ENCODE data around the gene RMND1. TPM values are rescaled to one million over a fixed set of nuclear protein-coding genes. Genes with fewer than 3 reads are reported as not detected.

The RMND1 gene, protein sequence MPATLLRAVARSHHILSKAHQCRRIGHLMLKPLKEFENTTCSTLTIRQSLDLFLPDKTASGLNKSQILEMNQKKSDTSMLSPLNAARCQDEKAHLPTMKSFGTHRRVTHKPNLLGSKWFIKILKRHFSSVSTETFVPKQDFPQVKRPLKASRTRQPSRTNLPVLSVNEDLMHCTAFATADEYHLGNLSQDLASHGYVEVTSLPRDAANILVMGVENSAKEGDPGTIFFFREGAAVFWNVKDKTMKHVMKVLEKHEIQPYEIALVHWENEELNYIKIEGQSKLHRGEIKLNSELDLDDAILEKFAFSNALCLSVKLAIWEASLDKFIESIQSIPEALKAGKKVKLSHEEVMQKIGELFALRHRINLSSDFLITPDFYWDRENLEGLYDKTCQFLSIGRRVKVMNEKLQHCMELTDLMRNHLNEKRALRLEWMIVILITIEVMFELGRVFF
- total RNA-seq (2022) (32.9 and 37.6 TPM in 2 replicates), Bru-seq, nascent RNA (percentile 83 among the genes with signal in this experiment), BruChase-seq, experiment 1, labeled RNA remaining after a 6-hour chase (percentile 67 among the genes with signal in this experiment), BruChase-seq, experiment 2, labeled RNA remaining after a 2-hour chase (percentile 72 among the genes with signal in this experiment)
- long read RNA-seq, transcript RMND1-203 (12 exons, 2,003 nt): major isoform, 45 of 71 reads
- long read RNA-seq, transcript RMND1-205 (11 exons, 1,340 nt): minor isoform, 5 of 71 reads
- long read RNA-seq, partial matches to known transcripts: 3 of 71 reads
- long read RNA-seq, other reads (novel, unspliced or antisense): 13 of 71 reads

DNA sequence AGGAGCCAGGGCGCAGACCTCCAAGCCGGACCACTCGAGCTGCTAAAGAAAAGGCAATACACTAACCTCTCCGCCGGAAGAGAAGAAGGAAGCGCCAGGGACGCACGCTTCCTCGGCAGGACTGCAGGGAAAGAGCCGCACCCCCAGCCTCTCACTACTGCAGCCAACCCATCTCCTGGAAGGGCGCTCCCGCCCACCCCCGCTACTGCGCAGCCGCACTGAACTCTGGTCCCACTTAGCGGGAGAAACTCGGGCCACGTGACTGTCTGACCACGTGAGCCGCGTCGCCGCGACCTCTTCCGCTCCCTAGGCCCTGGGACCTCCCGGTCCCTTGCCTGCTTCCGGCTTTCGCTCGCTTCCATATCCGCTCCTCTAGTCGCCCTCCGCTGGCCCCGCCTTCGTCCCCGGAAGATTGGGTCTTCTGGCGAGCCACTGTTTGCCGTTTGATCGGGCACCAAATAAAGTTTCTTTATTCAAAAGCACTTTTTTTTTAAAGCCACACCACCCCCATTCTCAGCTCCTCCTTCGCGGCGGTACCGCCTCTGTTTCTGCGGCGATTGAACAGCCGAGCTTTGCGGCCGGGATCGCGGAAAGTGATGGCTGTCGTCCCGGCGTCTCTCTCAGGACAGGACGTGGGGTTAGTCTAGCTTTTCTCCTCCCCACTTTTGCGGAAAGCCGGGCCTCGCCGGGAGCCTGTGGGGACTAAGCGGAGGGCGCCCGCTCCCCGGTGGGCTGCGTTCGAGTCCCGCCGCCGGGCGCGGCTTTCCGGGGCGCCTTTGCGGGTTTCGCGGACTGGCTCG is at the start of gene RMND1:
RMND1 (minus strand) TSS at position 177 of the 800 bp plus-strand sequence. CDS start 6,315 bp downstream, outside the sequence.
- Mint-ChIP-seq H3K27ac (ENCODE audit: low read depth, unreplicated experiment) (peak within 1 kb of the TSS; percentile 87), H3K36me3 (ENCODE audit: insufficient read depth, unreplicated experiment) (peaks cover 18% of the 10 kb centered on the region), H3K27me3 (ENCODE audit: insufficient read depth, unreplicated experiment) (no peaks in the 10 kb centered on the region), H3K9me3 (ENCODE audit: unreplicated experiment) (no peaks in the 10 kb centered on the region), H3K4me1 (ENCODE audit: insufficient read depth, unreplicated experiment) (peaks cover 36% of the 10 kb centered on the region), H3K4me3 (ENCODE audit: unreplicated experiment) (peak within 1 kb of the TSS; percentile 99)
- TF ChIP-seq CTCF (IDR thresholded peaks at IDR 0.05; ENCODE audit: unreplicated experiment): no peak
- intact Hi-C loops (cut with micrococcal nuclease): loop anchor here (2.0 kb wide), 1 partner anchor 61 kb away; the partner anchor contains the start of gene ZBTB2
- ChIA-PET CTCF (interaction anchor here (0.5 to 1.5 kb wide), 3 partner anchors 24 to 1295 kb away, joined by 3 to 4 read pairs (median 3); no protein-coding TSS in a partner anchor), POLR2A (interaction anchor here (0.6 to 2.9 kb wide), 24 partner anchors 11 to 1124 kb away, joined by 3 to 43 read pairs (median 5); no protein-coding TSS in a partner anchor)
- DNase-seq (ENCODE audit: unreplicated experiment): peak; percentile 100
- no TSS peak for BruUV-seq (replicated peaks)

DNA sequence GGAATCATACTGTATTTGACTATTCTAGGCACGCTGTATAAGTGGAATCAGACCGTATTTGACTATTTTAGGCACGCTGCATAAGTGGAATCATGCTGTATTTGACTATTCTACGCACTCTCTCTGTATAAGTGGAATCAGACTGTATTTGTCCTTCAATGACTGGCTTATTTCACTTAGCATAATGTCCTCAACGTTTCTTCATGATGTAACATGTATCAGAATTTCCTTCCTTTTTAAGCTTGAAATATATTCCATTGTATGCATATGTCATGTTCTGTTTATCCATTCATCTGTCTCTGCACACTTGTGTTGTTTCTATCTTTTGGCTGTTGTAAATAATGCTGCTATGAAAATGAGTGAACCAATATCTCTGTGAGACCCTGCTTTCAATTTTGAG is 47.6 kb upstream of the RMND1 start:
- TF ChIP-seq CTCF (IDR thresholded peaks at IDR 0.05; ENCODE audit: unreplicated experiment): no peak
- BruUV-seq (replicated peaks): no TSS peak
- intact Hi-C loops (cut with micrococcal nuclease): no loop called here

GRCh38 chr6:151498327-151498726 is 46.4 kb upstream of the RMND1 start:
- Mint-ChIP-seq H3K27ac (ENCODE audit: low read depth, unreplicated experiment) (no peak overlapping the region), H3K4me3 (ENCODE audit: unreplicated experiment) (no peak overlapping the region), H3K9me3 (ENCODE audit: unreplicated experiment) (no peaks in the 10 kb centered on the region), H3K36me3 (ENCODE audit: insufficient read depth, unreplicated experiment) (no peaks in the 10 kb centered on the region), H3K27me3 (ENCODE audit: insufficient read depth, unreplicated experiment) (peaks cover 10% of the 10 kb centered on the region), H3K4me1 (ENCODE audit: insufficient read depth, unreplicated experiment) (peaks cover 7% of the 10 kb centered on the region)
- ChIA-PET CTCF (no interaction called here), POLR2A (interaction anchor here (1.0 kb wide), 1 partner anchor 9 kb away, joined by 4 read pairs; no protein-coding TSS in a partner anchor)
- intact Hi-C loops (cut with micrococcal nuclease): no loop called here
- no peak for TF ChIP-seq CTCF (IDR thresholded peaks at IDR 0.05; ENCODE audit: unreplicated experiment)
- peak; percentile 61 for DNase-seq (ENCODE audit: unreplicated experiment)
- no TSS peak for BruUV-seq (replicated peaks)

More for the DNA sequence above, 47.6 kb upstream of the RMND1 start:
- CTCF ChIA-PET: no interaction called here
- POLR2A ChIA-PET: interaction anchor here (0.6 kb wide), 1 partner anchor 385 kb away, joined by 3 read pairs; no protein-coding TSS in a partner anchor
- H3K9me3 Mint-ChIP-seq (ENCODE audit: unreplicated experiment): no peaks in the 10 kb centered on the region
- H3K4me1 Mint-ChIP-seq (ENCODE audit: insufficient read depth, unreplicated experiment): peaks cover 7% of the 10 kb centered on the region
- H3K36me3 Mint-ChIP-seq (ENCODE audit: insufficient read depth, unreplicated experiment): no peaks in the 10 kb centered on the region
- H3K4me3 Mint-ChIP-seq (ENCODE audit: unreplicated experiment): no peak overlapping the region
- no peak for DNase-seq (ENCODE audit: unreplicated experiment)
- no peak overlapping the region for H3K27ac Mint-ChIP-seq (ENCODE audit: low read depth, unreplicated experiment)
- H3K27me3 Mint-ChIP-seq (ENCODE audit: insufficient read depth, unreplicated experiment): peaks cover 10% of the 10 kb centered on the region
